Ishikawa (cell line): Measurements from ENCODE around the gene AEBP1.
A peak's percentile ranks its signal among the peaks of the same experiment; 100 is the strongest.

Experiments
- CEBPB ChIP-seq: IDR thresholded peaks from 2 replicates; pipeline ENCODE4 v1.6.1; 2012
- CREB1 ChIP-seq: IDR thresholded peaks from 2 replicates; pipeline ENCODE4 v1.6.1; 2012; ENCODE audit warnings: low read depth
- EGR1 ChIP-seq: IDR thresholded peaks from 2 replicates; pipeline ENCODE4 v1.6.1; 2012
- EP300 ChIP-seq: IDR thresholded peaks from 2 replicates; pipeline ENCODE4 v1.6.1; 2012; ENCODE audit warnings: borderline replicate concordance
- FOXM1 ChIP-seq: IDR thresholded peaks from 2 replicates; pipeline ENCODE4 v1.6.1; 2012; ENCODE audit warnings: low read depth, borderline replicate concordance
- MAX ChIP-seq: IDR thresholded peaks from 2 replicates; pipeline ENCODE4 v1.6.1; 2012
- NFIC ChIP-seq: IDR thresholded peaks from 2 replicates; pipeline ENCODE4 v1.6.1; 2012
- RAD21 ChIP-seq: IDR thresholded peaks from 2 replicates; pipeline ENCODE4 v1.6.1; 2012; ENCODE audit warnings: low read depth
- REST ChIP-seq: IDR thresholded peaks from 2 replicates; pipeline ENCODE4 v1.6.1; 2012; ENCODE audit warnings: low read depth, mild to moderate bottlenecking
- TAF1 ChIP-seq: IDR thresholded peaks from 2 replicates; pipeline ENCODE4 v1.6.1; 2012; ENCODE audit warnings: low read depth, mild to moderate bottlenecking
- TCF12 ChIP-seq: IDR thresholded peaks from 2 replicates; pipeline ENCODE4 v1.6.1; 2012; ENCODE audit warnings: low read depth
- TEAD4 ChIP-seq: IDR thresholded peaks from 2 replicates; pipeline ENCODE4 v1.6.1; 2012
- YY1 ChIP-seq: IDR thresholded peaks from 2 replicates; pipeline ENCODE4 v1.6.1; 2012; ENCODE audit warnings: low read depth
- ZBTB7A ChIP-seq: IDR thresholded peaks from 2 replicates; pipeline ENCODE4 v1.6.1; 2012; ENCODE audit warnings: low read depth
- TF ChIP-seq, protein P1 (sequence below): IDR thresholded peaks from 2 replicates; pipeline ENCODE4 v1.6.1; 2012

AEBP1 gene

GRCh38 chr7:44059219-44060090, 44.7 kb upstream of the AEBP1 start:
- TF ChIP-seq NFIC (peak; percentile 18; the same call in 1 of the 2 replicates), ZBTB7A (no peak)

DNA sequence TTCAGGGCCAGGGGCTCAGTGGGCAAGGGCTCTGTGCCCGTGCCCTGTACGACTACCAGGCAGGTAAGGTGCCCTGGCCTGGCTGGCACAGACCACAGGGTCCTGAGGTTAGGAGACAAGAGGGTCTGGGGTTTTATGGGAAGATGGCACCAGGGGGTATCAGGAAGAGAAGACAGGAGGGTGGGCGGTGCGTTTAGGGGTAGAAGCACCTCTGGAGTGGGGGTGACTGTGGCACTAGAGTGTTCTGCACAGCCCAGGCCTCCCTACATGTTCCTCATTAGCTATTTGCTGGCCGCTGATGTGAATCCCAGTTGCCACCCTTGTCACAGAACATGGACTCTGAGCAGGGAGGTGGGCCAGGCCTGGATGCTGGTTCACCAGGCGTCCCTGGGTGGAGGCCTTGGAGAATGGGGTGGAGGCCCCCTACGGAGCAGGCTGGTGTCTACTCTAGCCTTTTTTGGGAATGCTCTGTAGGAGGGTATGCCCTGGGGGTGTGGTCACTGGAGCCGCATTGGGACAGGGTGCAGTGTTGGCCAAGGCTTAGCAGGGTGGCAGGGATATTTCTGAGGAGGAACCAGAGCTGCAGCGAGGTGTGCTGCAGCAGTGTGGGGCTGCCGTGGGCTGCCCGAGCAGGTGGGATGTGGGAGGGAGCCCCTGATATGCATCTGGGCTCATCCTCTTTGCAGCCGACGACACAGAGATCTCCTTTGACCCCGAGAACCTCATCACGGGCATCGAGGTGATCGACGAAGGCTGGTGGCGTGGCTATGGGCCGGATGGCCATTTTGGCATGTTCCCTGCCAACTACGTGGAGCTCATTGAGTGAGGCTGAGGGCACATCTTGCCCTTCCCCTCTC, 43.8 kb upstream of the AEBP1 start:
- TF ChIP-seq EGR1 (no peak), RAD21 (no peak), FOXM1 (no peak), ZBTB7A (no peak)

GRCh38 chr7:44060948-44061644, 43.0 kb upstream of the AEBP1 start:
- TF ChIP-seq FOXM1, result no peak
- no peak for TF ChIP-seq NFIC
- TF ChIP-seq REST, result no peak
- TF ChIP-seq MAX, result no peak
- no peak for TF ChIP-seq TAF1
- no peak for TF ChIP-seq TEAD4
- no peak for TF ChIP-seq ZBTB7A
- TF ChIP-seq, protein P1, sequence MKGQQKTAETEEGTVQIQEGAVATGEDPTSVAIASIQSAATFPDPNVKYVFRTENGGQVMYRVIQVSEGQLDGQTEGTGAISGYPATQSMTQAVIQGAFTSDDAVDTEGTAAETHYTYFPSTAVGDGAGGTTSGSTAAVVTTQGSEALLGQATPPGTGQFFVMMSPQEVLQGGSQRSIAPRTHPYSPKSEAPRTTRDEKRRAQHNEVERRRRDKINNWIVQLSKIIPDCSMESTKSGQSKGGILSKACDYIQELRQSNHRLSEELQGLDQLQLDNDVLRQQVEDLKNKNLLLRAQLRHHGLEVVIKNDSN, result no peak
- no peak for TF ChIP-seq YY1
- no peak for TF ChIP-seq TCF12
- TF ChIP-seq RAD21, result no peak

GRCh38 chr7:44061645-44062179, 42.4 kb upstream of the AEBP1 start:
- TF ChIP-seq MAX, result no peak
- TF ChIP-seq RAD21, result no peak
- TF ChIP-seq, protein P1, result no peak
- no peak for TF ChIP-seq EGR1
- TF ChIP-seq CEBPB, result no peak
- TF ChIP-seq TCF12, result no peak
- no peak for TF ChIP-seq NFIC
- TF ChIP-seq TAF1, result no peak
- TF ChIP-seq TEAD4, result no peak
- TF ChIP-seq EP300, result no peak
- no peak for TF ChIP-seq CREB1
- no peak for TF ChIP-seq FOXM1
- no peak for TF ChIP-seq ZBTB7A
- TF ChIP-seq REST, result no peak
- no peak for TF ChIP-seq YY1

DNA sequence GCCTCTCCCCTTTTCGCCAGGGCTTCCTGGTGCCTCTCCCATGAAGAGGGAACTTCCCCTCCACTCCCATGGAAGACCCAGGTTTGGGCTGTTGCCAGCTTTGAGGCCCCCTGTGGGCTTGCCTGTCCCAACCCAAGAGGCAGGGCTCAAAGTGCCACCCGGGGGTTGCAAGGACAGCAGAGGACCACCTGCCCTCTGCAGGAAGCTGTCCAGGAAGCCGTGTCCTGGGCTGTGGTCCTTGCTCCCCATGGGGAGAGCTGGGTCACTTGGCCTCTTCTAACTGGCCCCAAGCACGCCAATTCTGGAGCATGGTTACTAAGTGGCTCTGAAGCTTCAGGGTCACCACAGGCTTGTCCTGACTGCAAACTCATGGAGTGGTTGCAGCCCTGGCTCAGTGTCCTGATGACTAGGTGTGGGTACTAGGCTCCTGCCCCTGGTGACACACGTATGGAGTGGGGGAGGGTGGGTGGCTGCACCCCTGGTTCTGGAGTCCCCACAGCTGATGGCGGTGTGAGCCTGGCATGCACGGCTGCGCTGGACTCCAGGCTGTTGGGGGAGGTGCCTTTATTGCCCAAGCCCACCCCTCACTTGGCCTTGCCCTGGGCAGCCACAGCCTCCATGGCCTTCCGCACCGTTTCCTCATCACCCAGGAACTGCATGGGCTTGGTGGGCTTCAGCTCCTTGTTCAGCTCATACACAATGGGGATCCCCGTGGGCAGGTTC, 41.8 kb upstream of the AEBP1 start:
- TF ChIP-seq RAD21 (no peak), REST (no peak), YY1 (no peak), NFIC (no peak)
- TF ChIP-seq, protein P1, result no peak
